Fibroblast of pulmonary artery (primary cell): ENCODE measurements around the gene LRRK1.
A peak's percentile ranks its signal among the peaks of the same experiment; 100 is the strongest.

Experiments
- DNase-seq: peaks from one replicate; pipeline ENCODE4 v3.0.0-alpha.2; 2010; ENCODE audit warnings: low read depth
- H3K4me3 ChIP-seq: replicated peaks from 2 replicates; pipeline ENCODE4 v1.5.1; 2011; ENCODE audit warnings: low read depth, mild to moderate bottlenecking, control low read depth, low read length, moderate library complexity
- CTCF ChIP-seq: IDR thresholded peaks from 2 replicates; pipeline ENCODE4 v1.5.1; 2011; ENCODE audit warnings: mild to moderate bottlenecking, control low read depth, low read length, inconsistent platforms; ENCODE audit errors: missing control alignments

LRRK1 gene

GRCh38 chr15:100918690-100919480 is at the start of gene LRRK1:
TSS of gene LRRK1 (plus strand) at chr15:100919357. CDS start at chr15:100924633, 5,276 bp downstream.
- peak; percentile 41 for DNase-seq
- H3K4me3 ChIP-seq, result peak within 1 kb of the TSS; percentile 68
- TF ChIP-seq CTCF, result no peak

- TF ChIP-seq CTCF, result peak; percentile 94
- peak; percentile 94 for DNase-seq
- H3K4me3 ChIP-seq, result no peak overlapping the region
Observed at GRCh38 chr15:100873029-100873677, 46.0 kb upstream of the LRRK1 start.

GRCh38 chr15:100875495-100875894 is 43.7 kb upstream of the LRRK1 start:
- TF ChIP-seq CTCF, result no peak
- DNase-seq, result no peak
- no peak overlapping the region for H3K4me3 ChIP-seq

- H3K4me3 ChIP-seq, result no peak overlapping the region
- no peak for DNase-seq
- TF ChIP-seq CTCF, result no peak
Observed at GRCh38 chr15:100875976-100876375, 43.2 kb upstream of the LRRK1 start.

GRCh38 chr15:100877551-100877950 is 41.6 kb upstream of the LRRK1 start:
- no peak for TF ChIP-seq CTCF
- H3K4me3 ChIP-seq, result no peak overlapping the region
- no peak for DNase-seq

- H3K4me3 ChIP-seq, result no peak overlapping the region
- TF ChIP-seq CTCF, result no peak
- no peak for DNase-seq
Observed at GRCh38 chr15:100878130-100878529, 41.0 kb upstream of the LRRK1 start.

GRCh38 chr15:100878648-100879047 is 40.5 kb upstream of the LRRK1 start:
- no peak for DNase-seq
- H3K4me3 ChIP-seq, result peak overlapping the region; percentile 66
- TF ChIP-seq CTCF, result no peak
